ENCODE measurements around the gene ASPDH.

DNA sequence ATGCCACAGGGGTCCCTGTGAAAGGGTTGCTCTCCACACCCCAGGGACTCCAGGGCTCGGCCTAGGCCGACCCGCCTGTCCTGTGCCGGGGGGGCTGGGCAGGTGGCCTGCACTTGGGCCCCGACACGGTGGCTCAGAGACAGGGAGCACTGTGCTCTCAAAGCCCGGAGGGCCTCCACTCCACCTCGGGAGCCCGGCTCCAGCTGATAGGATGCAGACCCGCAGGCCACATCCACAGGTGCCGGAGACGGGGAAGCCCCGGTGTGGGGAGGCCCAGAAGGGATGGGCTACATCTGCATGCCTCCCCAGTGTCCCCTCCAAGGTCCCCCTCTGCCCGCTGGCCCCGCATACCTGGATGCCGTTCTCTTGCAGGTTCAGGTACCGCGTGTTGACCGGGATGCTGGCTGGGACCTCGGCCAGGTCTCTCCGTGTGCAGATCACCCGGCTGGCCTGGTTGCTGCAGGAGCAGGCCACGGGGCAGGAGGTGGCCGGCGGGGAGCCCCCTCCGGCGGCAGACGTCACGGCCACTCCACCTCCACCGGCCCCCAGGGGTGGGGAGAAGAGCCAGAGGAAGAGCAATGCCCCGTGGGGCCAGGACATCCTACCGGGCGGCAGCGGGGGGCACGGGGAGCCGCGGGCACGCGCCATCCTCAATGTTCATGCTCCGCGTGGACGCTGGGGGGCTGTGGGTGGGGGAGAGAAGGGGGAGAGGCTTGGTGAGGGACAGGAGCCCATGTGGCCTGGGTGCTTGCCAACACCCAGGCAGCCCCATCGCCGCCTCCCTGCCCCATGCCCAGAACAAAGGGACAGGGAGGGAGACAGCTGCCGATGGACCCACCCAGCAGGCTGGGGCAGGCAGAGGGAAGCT, 34.7 kb upstream of the ASPDH start:
- TF ChIP-seq, protein P1, sequence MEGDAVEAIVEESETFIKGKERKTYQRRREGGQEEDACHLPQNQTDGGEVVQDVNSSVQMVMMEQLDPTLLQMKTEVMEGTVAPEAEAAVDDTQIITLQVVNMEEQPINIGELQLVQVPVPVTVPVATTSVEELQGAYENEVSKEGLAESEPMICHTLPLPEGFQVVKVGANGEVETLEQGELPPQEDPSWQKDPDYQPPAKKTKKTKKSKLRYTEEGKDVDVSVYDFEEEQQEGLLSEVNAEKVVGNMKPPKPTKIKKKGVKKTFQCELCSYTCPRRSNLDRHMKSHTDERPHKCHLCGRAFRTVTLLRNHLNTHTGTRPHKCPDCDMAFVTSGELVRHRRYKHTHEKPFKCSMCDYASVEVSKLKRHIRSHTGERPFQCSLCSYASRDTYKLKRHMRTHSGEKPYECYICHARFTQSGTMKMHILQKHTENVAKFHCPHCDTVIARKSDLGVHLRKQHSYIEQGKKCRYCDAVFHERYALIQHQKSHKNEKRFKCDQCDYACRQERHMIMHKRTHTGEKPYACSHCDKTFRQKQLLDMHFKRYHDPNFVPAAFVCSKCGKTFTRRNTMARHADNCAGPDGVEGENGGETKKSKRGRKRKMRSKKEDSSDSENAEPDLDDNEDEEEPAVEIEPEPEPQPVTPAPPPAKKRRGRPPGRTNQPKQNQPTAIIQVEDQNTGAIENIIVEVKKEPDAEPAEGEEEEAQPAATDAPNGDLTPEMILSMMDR (IDR thresholded peaks at IDR 0.05; ENCODE audit: insufficient read depth, low read depth, low read length), result no peak
- TF ChIP-seq EZH2 (IDR thresholded peaks at IDR 0.05; ENCODE audit: insufficient read depth, low read length), result no peak

Data from astrocyte (in vitro differentiated cells and primary cell).